DND-41 (cell line): ENCODE data around the gene TLDC2.

Experiments used
- CTCF ChIP-seq: IDR thresholded peaks from 2 replicates; pipeline ENCODE4 v1.5.1; 2012; ENCODE audit warnings: borderline replicate concordance, low read length, moderate library complexity, mild to moderate bottlenecking; ENCODE audit not compliant: poor library complexity, severe bottlenecking; ENCODE audit errors: extremely low read depth
- EZH2 ChIP-seq: IDR thresholded peaks from 3 replicates; pipeline ENCODE4 v1.6.1; 2012; ENCODE audit warnings: borderline replicate concordance, low read depth, mild to moderate bottlenecking, moderate library complexity, low read length, inconsistent platforms; ENCODE audit not compliant: severe bottlenecking

- TF ChIP-seq CTCF (no peak), EZH2 (no peak)
Measured at GRCh38 chr20:36851490-36851889, 24.4 kb upstream of the TLDC2 start.
